GM20000 (cell line): ENCODE measurements around the gene AMFR.

ENCODE experiments used
- DNase-seq: peaks from one replicate; pipeline ENCODE4 v3.0.0; 2012; ENCODE audit warnings: low spot score
- CTCF ChIP-seq: IDR thresholded peaks from 2 replicates; pipeline ENCODE4 v1.5.1; 2012; ENCODE audit warnings: mild to moderate bottlenecking, control low read depth; ENCODE audit errors: extremely low read depth, missing control alignments

The AMFR gene

GRCh38 chr16:56366945-56367344 lies 58.4 kb downstream of the AMFR start:
- no peak for TF ChIP-seq CTCF
- DNase-seq: no peak

GRCh38 chr16:56365552-56365951 lies 59.8 kb downstream of the AMFR start:
- DNase-seq: no peak
- TF ChIP-seq CTCF: no peak

- TF ChIP-seq CTCF: no peak
- DNase-seq: no peak
Observed at GRCh38 chr16:56364865-56365264, 60.5 kb downstream of the AMFR start.

- no peak for TF ChIP-seq CTCF
Observed at GRCh38 chr16:56363781-56364565, 61.4 kb downstream of the AMFR start.

GRCh38 chr16:56363181-56363716 lies 62.1 kb downstream of the AMFR start:
- TF ChIP-seq CTCF: no peak
- DNase-seq: no peak

More at GRCh38 chr16:56363781-56364565, 61.4 kb downstream of the AMFR start:
- no peak for DNase-seq

- no peak for TF ChIP-seq CTCF
- no peak for DNase-seq
Observed at GRCh38 chr16:56362706-56363105, 62.6 kb downstream of the AMFR start.

GRCh38 chr16:56362057-56362655 lies 63.2 kb downstream of the AMFR start:
- TF ChIP-seq CTCF: no peak
- DNase-seq: no peak
